Colonic mucosa (tissue), 4 donors: Measurements from ENCODE around the gene COX4I1. TPM values are rescaled to one million over a fixed set of nuclear protein-coding genes. Genes with fewer than 3 reads are reported as not detected.
"Not testable (repeated sequence)": the region's sequence is repeated elsewhere in the genome, so short reads cannot be mapped to it uniquely, and the experiment has no call there.

Experiments used
- DNase-seq: peaks from one replicate; pipeline ENCODE4 v3.0.0-alpha.2; 2020
- H3K27ac ChIP-seq: fragments of 200-600 bp; one replicate; pipeline ENCODE4 v1.8.0; 2021
- H3K27me3 ChIP-seq: fragments of 200-600 bp; one replicate; pipeline ENCODE4 v1.8.0; 2021
- H3K36me3 ChIP-seq: fragments of 200-600 bp; one replicate; pipeline ENCODE4 v1.8.0; 2021
- H3K4me1 ChIP-seq: fragments of 200-600 bp; one replicate; pipeline ENCODE4 v1.8.0; 2021; ENCODE audit warnings: mild to moderate bottlenecking
- H3K4me3 ChIP-seq: fragments of 200-600 bp; one replicate; pipeline ENCODE4 v1.8.0; 2021
- H3K9ac ChIP-seq, 2 donors: one replicate each; pipeline ENCODE4 v1.7.0; 2013; ENCODE audit warnings: control low read depth in 2 of 2, low read depth in 2 of 2, low read length in 2 of 2
- H3K9me3 ChIP-seq: fragments of 200-600 bp; one replicate; pipeline ENCODE4 v1.8.0; 2021
- CTCF ChIP-seq: fragments of 200-600 bp; IDR thresholded peaks from one replicate; pipeline ENCODE4 v1.8.0; 2022; ENCODE audit warnings: antibody characterized with exemption, mild to moderate bottlenecking
- intact Hi-C: fragments of 100-400 bp; cut with DNase I; formaldehyde crosslinking; loops from one replicate; pipeline ENCODE4 v1.14.1; 2022
- total RNA-seq, 2 donors: library from RNA; stranded (reverse); fragmentation: NEBNext Ultra II Directional in 1 of 2; extraction: Animal tissue kit (Norgen Biotek cat#: 25700) in 1 of 2; gene quantifications; one replicate each; pipeline ENCODE4 v1.2.1, GENCODE V29; 2021
- donor health status: healthy.
- donor health status: DM: no; HTN: no; CAD: no.
- donor health status: DM: no; HTN: no; CAD: no.

The COX4I1 gene
- total RNA-seq, 2 donors from 2014 or later: 1,080 to 1,242 TPM

DNA sequence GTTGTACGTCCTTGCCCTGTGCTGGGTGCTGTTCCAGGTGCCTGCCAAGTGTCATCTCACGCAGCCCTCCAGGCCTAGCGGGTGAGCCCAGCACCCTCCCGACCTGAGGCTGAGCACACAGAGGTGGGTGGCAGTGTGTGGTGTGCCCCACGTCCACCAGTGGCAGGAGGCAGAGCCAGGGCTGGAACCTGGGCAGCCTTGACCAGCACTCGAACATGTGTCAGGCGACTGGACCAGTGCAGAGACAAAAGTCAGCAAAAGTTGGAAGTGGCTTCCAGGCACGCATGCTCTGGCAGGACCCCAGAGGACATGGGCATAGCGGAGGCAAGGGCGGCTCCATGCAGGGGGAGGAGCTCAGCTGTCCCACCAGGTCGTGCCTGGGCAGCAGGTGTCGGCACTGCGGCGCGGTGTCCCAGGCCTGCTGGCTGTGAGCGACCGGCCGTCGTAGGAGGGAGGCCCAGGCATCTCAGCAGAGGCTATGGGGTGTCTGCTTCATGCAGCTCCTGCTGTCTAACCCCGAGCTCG, 35.8 kb downstream of the COX4I1 start:
- H3K27me3 ChIP-seq: no peaks in the 10 kb centered on the region
- DNase-seq: no peak
- no peak overlapping the region for H3K9ac ChIP-seq
- intact Hi-C loops: no loop called here
- no peaks in the 10 kb centered on the region for H3K4me1 ChIP-seq
- no peak overlapping the region for H3K4me3 ChIP-seq
- no peaks in the 10 kb centered on the region for H3K36me3 ChIP-seq
- H3K27ac ChIP-seq: no peak overlapping the region
- H3K9me3 ChIP-seq: no peaks in the 10 kb centered on the region
- no peak for TF ChIP-seq CTCF

DNA sequence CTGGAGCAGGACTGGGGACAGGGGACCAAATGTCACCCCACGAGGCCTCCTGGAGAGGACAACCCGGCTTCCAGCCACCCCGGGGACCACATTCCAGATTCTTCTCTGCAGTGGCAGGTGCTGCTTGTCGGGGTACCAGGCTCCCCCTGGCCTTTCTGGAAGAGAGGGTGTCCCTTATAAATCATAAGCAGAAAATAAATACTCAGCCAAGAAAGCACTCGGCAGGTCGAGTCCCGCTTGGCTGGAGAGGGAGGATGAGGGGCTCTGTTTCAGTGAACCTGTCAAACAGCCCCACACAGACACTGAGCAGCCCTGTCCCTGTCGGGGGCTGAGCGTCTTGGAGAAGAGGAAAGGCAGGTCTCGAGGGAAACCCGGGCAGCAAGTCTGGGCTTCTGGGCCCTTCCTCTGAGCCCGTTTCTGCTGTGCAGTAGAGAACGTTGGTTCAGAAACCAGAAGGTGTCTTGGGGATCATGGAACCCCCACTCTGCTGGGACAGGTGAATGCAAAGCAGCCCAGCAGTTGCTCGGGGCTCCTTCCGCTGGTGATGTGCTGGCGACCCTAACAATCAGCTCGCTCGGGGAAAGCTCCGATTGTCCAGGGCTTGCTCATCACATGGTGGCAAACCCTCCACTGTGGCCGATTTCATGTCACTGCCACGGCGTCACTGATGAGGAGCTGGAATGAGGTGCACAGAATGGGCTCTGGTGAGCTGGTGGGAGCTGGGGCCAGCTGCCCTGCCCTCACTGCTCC, 36.6 kb downstream of the COX4I1 start:
- H3K4me3 ChIP-seq: no peak overlapping the region
- no peak for DNase-seq
- H3K36me3 ChIP-seq: no peaks in the 10 kb centered on the region
- H3K27me3 ChIP-seq: no peaks in the 10 kb centered on the region
- intact Hi-C loops: no loop called here
- no peak overlapping the region for H3K27ac ChIP-seq
- no peaks in the 10 kb centered on the region for H3K9me3 ChIP-seq
- H3K9ac ChIP-seq: no peak overlapping the region
- no peak for TF ChIP-seq CTCF
- no peaks in the 10 kb centered on the region for H3K4me1 ChIP-seq

- intact Hi-C loops: no loop called here
- no peak for TF ChIP-seq CTCF
- no peak overlapping the region for H3K4me3 ChIP-seq
- no peak overlapping the region for H3K9ac ChIP-seq
- no peaks in the 10 kb centered on the region for H3K27me3 ChIP-seq
- H3K27ac ChIP-seq: no peak overlapping the region
- no peaks in the 10 kb centered on the region for H3K4me1 ChIP-seq
- H3K36me3 ChIP-seq: no peaks in the 10 kb centered on the region
- no peak for DNase-seq
- no peaks in the 10 kb centered on the region for H3K9me3 ChIP-seq
Observed at GRCh38 chr16:85836706-85837582, 37.4 kb downstream of the COX4I1 start.

DNA sequence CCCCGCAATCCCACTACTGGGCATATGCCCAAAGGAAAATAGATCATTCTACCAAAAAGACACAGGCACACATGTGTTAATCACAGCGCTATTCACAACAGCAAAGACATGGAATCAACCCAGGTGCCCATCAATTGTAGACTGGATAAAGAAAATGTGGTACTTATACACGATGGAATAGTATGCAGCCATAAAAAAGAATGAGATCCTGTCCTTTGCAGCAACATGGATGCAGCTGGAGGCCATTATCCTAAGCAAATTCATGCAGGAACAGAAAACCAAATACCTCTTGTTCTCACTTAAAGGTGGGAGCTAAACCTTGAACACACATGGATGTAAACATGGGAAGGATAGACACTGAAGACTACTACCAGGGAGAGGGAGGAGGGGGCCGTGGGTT, 38.2 kb downstream of the COX4I1 start:
- H3K4me1 ChIP-seq, H3K9me3 ChIP-seq, intact Hi-C loops, H3K36me3 ChIP-seq, H3K4me3 ChIP-seq, H3K27me3 ChIP-seq, H3K27ac ChIP-seq, DNase-seq, H3K9ac ChIP-seq: not testable (repeated sequence)

GRCh38 chr16:85838381-85838780, 38.9 kb downstream of the COX4I1 start:
- no peaks in the 10 kb centered on the region for H3K4me1 ChIP-seq
- H3K27ac ChIP-seq: no peak overlapping the region
- no peak for TF ChIP-seq CTCF
- no peak overlapping the region for H3K9ac ChIP-seq
- no peaks in the 10 kb centered on the region for H3K36me3 ChIP-seq
- H3K4me3 ChIP-seq: no peak overlapping the region
- intact Hi-C loops: no loop called here
- no peaks in the 10 kb centered on the region for H3K9me3 ChIP-seq
- no peak for DNase-seq
- no peaks in the 10 kb centered on the region for H3K27me3 ChIP-seq
